GM20431 (cell line): ENCODE results near the gene EPC2.
"Not testable (repeated sequence)": the region's sequence is repeated elsewhere in the genome, so short reads cannot be mapped to it uniquely, and the experiment has no call there.

Experiments used
- in situ Hi-C: fragments of 300-500 bp; cut with MseI, MboI; formaldehyde crosslinking; loops from one replicate; pipeline ENCODE4 v1.15.0; 2020; ENCODE audit warnings: low sequenced_read_pairs; ENCODE audit not compliant: unreplicated experiment

EPC2 gene

DNA sequence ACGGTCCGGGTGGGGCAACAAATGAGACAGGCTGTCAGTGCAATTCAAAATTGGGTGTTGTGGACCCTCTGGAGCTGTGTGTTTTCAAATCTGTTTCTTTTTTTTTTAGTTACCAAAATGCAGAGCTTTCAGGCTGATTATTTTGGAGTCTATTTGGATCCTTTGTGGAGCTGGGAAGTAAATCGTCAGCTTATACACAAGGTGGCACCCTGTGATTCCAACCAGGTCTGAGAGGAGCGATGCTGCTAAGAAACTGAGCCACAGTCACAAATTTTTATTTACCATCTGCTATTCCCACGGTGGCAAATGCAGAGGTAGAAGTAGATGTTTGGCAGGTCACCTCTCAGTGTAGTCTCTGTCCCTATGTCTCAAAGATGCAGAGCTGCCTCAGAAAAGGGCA, 3.8 kb upstream of the EPC2 start:
- in situ Hi-C loops = no loop called here

- in situ Hi-C loops = no loop called here
Measured at GRCh38 chr2:148642112-148642744, 2.3 kb upstream of the EPC2 start.

DNA sequence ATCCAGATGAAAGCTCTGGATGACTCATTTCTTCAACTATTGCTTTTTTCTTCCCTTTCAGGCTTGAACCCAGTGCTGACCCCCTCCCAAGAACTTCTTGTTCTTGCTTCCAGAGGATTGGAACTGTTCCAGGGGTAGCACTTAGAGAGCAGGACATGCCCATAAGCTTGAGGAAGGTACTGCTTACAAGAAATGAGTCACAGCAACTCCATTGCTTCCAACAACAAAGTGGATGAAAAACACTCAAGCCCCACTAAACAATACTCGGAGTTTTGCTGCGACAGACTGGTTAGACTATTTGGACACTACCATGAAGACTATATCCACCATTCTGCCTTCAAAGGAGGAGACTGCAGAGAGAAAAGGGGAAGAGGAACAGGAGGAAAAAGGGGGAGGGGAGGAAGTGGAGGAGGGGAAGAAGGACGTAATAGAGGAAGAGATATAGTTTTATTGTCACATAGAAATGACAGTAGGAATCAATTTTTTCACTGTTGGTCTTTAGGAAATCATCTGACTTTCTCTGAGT, 1.6 kb upstream of the EPC2 start:
- in situ Hi-C loops = no loop called here

GRCh38 chr2:148643421-148643820, 1.1 kb upstream of the EPC2 start:
- in situ Hi-C loops = no loop called here

DNA sequence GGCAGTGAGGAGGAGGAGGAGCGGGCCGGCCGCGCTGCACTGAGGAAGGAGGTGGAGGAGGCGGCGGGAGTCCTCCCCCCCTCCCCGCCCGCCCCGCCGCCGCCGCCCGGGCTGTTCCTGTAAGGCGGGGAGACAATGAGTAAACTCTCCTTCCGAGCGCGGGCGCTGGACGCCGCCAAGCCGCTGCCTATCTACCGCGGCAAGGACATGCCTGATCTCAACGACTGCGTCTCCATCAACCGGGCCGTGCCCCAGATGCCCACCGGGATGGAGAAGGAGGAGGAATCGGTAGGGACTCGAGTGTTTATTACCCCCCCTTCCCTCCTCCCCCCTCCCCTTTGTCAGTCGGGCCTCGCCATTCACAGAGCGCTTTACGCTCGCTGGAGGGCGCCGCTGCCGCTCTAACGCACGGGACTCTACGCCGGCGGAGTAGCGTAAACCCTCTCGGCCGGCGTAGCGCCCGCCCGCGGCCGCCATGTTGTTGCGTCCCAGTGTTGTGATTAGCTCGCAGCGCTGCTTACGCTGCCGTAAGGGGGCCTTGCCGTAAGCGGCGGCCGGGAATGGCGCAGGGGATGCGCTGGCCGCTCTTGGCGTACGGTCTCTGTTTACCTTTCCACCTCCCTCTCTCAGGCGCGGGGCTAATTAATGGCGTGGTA, 460 bp downstream of the EPC2 start:
- in situ Hi-C loops = no loop called here

GRCh38 chr2:148645539-148646230, 1.1 kb downstream of the EPC2 start:
- in situ Hi-C loops = no loop called here

DNA sequence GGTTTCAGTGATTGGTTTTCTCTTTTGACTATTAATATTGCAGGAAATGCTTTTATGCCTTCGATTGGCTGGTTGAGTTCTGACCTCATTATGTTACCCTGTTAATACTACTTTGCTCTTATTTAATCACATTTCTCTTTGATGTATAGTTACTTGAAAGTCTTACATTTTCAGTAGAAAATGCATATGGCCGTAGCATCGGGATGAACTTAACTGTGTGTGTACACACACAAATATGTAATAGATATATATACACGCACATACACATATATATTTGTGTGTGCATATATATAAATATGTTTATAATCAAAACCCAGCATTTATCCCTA, 1.6 kb downstream of the EPC2 start:
- in situ Hi-C loops = no loop called here

GRCh38 chr2:148647711-148648110, 3.2 kb downstream of the EPC2 start:
- in situ Hi-C loops = not testable (repeated sequence)

DNA sequence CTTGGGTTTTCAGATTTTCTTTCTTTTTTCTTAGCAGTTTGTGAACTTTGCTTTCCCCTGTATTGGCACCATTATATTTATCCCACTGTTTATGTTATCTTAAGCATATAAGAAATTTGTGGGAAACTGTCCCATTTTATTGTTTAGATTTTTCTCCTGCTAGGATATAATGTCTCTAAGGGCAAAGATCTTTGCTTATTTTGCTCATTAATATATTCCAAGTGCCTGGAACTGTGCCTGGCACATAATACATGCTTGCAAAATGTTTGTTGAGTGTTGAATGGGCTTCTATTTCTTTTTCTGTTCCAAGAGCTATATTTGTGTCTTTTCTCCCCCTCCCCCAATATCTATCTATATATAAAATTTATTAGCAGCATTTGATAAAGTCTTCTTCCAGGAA, 5.4 kb downstream of the EPC2 start:
- in situ Hi-C loops = no loop called here

DNA sequence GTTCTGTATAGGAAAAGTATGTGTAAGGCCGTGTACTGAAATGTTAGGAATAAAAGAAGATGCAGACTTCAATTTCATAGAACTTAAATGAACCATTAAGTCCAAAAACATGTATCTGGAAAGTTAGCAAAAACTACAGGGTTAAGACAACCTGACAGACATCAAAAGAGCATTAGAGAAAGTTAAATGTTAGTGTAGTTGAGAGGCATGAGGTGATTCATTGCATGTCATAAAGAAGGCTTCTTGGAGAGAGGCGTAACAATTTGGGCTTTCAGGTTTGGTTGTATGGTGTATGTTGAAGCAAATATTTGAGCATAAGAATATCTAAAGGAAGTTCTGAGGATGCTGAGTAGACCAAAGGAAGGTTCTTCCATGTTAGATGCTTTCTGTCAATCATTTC, 6.3 kb downstream of the EPC2 start:
- in situ Hi-C loops = no loop called here

GRCh38 chr2:148651972-148652371, 7.4 kb downstream of the EPC2 start:
- in situ Hi-C loops = no loop called here

GRCh38 chr2:148653437-148653836, 8.9 kb downstream of the EPC2 start:
- in situ Hi-C loops = no loop called here

- in situ Hi-C loops = no loop called here
Measured at GRCh38 chr2:148654435-148654834, 9.9 kb downstream of the EPC2 start.

- in situ Hi-C loops = no loop called here
Measured at GRCh38 chr2:148656516-148656915, 12.0 kb downstream of the EPC2 start.

- in situ Hi-C loops = no loop called here
Measured at GRCh38 chr2:148658807-148659722, 14.5 kb downstream of the EPC2 start.

- in situ Hi-C loops = no loop called here
Measured at GRCh38 chr2:148660999-148661398, 16.4 kb downstream of the EPC2 start.

DNA sequence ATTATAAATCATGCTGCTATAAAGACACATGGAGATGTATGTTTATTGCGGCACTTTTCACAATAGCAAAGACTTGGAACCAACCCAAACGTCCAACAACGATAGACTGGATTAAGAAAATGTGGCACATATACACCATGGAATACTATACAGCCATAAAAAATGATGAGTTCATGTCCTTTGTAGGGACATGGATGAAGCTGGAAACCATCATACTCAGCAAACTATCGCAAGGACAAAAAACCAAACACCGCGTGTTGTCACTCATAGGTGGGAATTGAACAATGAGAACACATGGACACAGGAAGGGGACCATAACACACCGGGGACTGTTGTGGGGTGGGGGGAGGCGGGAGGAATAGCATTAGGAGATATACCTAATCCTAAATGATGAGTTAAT, 17.8 kb downstream of the EPC2 start:
- in situ Hi-C loops = not testable (repeated sequence)

DNA sequence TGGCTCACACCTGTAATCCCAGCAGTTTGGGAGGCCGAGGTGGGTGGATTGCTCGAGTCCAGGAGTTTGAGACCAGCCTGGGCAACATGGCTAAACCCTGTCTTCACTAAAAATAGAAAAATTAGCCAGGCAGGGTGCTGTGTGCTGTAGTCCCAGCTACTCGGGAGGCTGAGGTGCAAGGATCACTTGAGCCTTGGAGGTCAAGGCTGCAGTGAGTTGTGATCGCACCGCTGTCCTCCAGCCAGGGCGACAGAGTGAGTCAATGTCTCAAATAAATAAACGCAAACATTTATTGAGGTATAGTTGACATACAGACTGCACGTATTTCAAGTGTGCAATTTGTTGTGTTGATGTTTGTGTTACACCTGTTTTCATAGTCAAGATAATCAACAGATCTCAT, 19.7 kb downstream of the EPC2 start:
- in situ Hi-C loops = no loop called here

DNA sequence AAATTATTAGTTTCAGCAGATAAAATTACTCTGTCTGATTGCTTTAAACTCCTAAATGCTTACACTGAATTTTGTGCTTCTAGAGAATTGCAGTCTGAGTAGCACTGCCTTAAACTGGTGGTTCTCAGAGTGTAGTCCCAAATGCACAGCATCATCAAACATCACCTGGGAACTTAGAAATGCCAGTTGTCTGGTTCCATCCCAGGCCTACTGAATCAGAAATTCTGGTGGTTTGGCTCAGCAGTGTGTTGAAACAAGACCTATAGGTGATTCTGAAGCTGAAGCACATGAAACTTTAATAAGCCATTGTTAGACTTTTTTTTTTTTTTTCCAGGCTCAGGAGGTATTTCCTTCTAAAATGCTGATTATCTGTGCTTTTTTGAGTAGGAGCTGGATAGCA, 22.0 kb downstream of the EPC2 start:
- in situ Hi-C loops = no loop called here

DNA sequence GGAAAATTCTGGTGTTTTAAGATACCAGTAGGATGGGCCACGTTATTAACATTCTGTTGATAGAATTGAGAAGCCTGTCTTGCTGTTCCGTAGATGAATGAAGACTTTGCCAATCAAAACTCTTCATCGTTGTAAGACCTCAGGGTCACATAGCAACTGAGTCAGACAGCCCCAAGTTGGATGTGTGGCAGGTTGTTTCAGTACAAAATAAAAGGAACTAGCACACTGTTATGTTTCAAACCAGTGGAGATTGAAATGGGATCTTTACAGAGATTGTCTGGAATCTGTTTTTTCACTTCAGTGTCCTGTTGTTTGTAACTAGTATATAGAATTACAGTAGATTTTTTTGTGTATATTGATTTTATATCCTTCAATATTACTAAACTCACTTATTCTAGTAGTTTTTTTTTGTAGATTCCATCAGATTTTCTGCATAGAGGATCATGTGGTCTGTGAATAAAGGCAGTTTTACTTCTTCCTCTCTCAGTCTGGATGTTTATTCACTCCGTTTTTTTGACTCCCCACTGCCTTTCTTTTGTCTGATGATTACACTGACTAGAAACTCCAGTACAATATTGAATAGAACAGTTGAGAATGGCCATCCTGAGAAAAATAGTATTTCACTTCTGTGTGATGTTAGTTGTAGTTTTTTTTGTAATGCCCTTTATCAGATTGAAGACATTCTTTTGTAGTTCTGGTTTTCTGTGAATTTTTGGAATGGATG, 22.7 kb downstream of the EPC2 start:
- in situ Hi-C loops = no loop called here
